Mesodermal cell (in vitro differentiated cells): ENCODE results near the gene TIMM29.

Source experiments
- H3K27ac ChIP-seq: 2 replicates; pipeline ENCODE4 v1.7.0; 2013; ENCODE audit warnings: mild to moderate bottlenecking, low read depth, low read length, moderate library complexity; ENCODE audit not compliant: severe bottlenecking
- H3K36me3 ChIP-seq: 2 replicates; pipeline ENCODE4 v1.7.1; 2013; ENCODE audit warnings: mild to moderate bottlenecking, low read length, moderate library complexity; ENCODE audit not compliant: control insufficient read depth, insufficient read depth
- H3K4me1 ChIP-seq: one replicate; pipeline ENCODE4 v1.7.1; 2013; ENCODE audit warnings: mild to moderate bottlenecking, low read length; ENCODE audit not compliant: insufficient read depth, control insufficient read depth, poor library complexity, severe bottlenecking
- H3K4me3 ChIP-seq: 2 replicates; pipeline ENCODE4 v1.7.0; 2013; ENCODE audit warnings: low read length, control low read depth, mild to moderate bottlenecking; ENCODE audit not compliant: insufficient read depth, poor library complexity, severe bottlenecking; ENCODE audit errors: extremely low read depth
- H3K9me3 ChIP-seq: 2 replicates; pipeline ENCODE4 v1.7.1; 2013; ENCODE audit warnings: mild to moderate bottlenecking, low read length, moderate library complexity; ENCODE audit not compliant: control insufficient read depth
- WGBS, 2 experiments: methylation state at CpG; one replicate each; pipeline ENCODE4 v1.1.5; 2013; ENCODE audit warnings: missing lambda C conversion rate in 2 of 2; ENCODE audit not compliant: insufficient coverage in 2 of 2; 5-methylcytosine and 5-hydroxymethylcytosine counted together

The TIMM29 gene

DNA sequence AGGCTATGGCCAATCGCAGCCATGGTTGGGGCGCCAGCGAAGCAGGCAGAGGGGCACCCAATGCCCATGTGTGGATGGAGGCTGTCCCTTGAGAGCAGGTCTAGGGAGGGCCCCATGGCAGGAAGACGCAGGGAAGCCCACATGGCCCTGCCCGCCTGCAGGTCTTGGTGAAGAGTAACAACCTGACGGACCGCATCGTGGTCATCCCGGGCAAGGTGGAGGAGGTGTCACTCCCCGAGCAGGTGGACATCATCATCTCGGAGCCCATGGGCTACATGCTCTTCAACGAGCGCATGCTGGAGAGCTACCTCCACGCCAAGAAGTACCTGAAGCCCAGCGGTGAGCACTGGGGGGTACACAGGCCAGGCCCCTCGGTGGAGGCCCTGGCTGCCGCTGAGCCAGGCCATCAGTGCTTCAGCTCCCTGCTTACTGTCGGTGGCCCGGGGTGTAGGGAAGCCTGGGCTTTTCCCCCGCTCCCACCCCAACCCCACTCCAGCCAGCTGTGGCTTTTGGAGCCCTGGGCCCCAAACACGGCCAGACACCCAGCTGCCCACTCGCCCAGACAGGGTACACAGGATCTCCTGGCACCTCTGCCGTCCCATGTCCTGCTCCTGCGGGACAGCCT lies 14.8 kb upstream of the TIMM29 start:
- no peak overlapping the region for H3K27ac ChIP-seq
- peaks cover 71% of the 10 kb centered on the region for H3K36me3 ChIP-seq
- WGBS, 2 experiments = 97 to 98% methylated on average over 20 to 22 of the region's 24 CpGs

GRCh38 chr19:10915130-10916091 lies 13.2 kb upstream of the TIMM29 start:
- 92 to 93% methylated on average over 17 of the region's 19 CpGs for WGBS, 2 experiments
- H3K9me3 ChIP-seq = no peaks in the 10 kb centered on the region
- peaks cover 9% of the 10 kb centered on the region for H3K4me1 ChIP-seq
- H3K27ac ChIP-seq = no peak overlapping the region
- peaks cover 73% of the 10 kb centered on the region for H3K36me3 ChIP-seq
- no peak overlapping the region for H3K4me3 ChIP-seq

More for the DNA sequence above, 14.8 kb upstream of the TIMM29 start:
- H3K9me3 ChIP-seq = no peaks in the 10 kb centered on the region
- H3K4me1 ChIP-seq = peaks cover 9% of the 10 kb centered on the region
- no peak overlapping the region for H3K4me3 ChIP-seq

DNA sequence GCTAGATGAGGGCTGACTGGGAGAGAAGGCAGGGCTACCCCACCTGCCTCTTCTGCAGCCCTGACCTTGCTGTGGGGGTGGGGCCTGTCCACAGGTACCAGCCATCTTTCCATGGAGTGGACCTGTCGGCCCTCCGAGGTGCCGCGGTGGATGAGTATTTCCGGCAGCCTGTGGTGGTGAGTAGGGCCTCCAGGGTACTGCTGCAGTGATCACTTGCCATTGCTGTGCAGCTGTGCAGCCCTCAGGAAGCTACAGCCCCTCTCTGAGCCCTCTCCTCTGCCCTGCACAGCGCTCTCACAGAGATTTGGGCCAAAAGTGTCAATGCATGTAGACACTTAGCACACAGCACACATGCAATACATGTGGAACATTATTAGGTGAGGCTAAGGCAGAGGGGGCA lies 12.0 kb upstream of the TIMM29 start:
- 90 to 100% methylated on average over 2 to 5 of the region's 6 CpGs for WGBS, 2 experiments

GRCh38 chr19:10918359-10918758 lies 10.3 kb upstream of the TIMM29 start:
- WGBS, 2 experiments = 90 to 91% methylated on average over 9 to 10 of the region's 11 CpGs
- Histone ChIP-seq H3K4me1 (peaks cover 9% of the 10 kb centered on the region), H3K27ac (no peak overlapping the region), H3K4me3 (no peak overlapping the region), H3K36me3 (peaks cover 69% of the 10 kb centered on the region), H3K9me3 (no peaks in the 10 kb centered on the region)

More for the DNA sequence above, 12.0 kb upstream of the TIMM29 start:
- Histone ChIP-seq H3K9me3 (no peaks in the 10 kb centered on the region), H3K27ac (no peak overlapping the region), H3K4me3 (no peak overlapping the region), H3K36me3 (peaks cover 73% of the 10 kb centered on the region), H3K4me1 (peaks cover 9% of the 10 kb centered on the region)

GRCh38 chr19:10919352-10920287 lies 9.0 kb upstream of the TIMM29 start:
- peaks cover 9% of the 10 kb centered on the region for H3K4me1 ChIP-seq
- H3K36me3 ChIP-seq = peaks cover 73% of the 10 kb centered on the region
- 95% methylated on average over 24 of the region's 26 CpGs for WGBS, 2 experiments
- no peak overlapping the region for H3K27ac ChIP-seq
- H3K9me3 ChIP-seq = no peaks in the 10 kb centered on the region
- H3K4me3 ChIP-seq = no peak overlapping the region

DNA sequence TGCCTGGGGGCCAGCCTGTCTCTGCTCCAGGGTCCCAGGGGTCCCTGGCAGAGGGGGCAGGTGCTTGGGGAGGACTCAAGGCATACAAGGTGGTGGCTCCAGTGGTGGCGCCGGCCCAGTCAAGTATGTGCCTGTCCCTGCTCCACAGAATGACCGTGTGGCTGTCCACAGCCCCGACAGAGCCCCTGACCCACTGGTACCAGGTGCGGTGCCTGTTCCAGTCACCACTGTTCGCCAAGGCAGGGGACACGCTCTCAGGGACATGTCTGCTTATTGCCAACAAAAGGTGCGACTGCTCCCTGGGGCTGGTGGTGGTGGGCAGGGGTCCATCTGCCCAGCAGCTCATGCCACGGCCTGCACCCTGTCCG lies 8.3 kb upstream of the TIMM29 start:
- Histone ChIP-seq H3K36me3 (peaks cover 77% of the 10 kb centered on the region), H3K4me3 (no peak overlapping the region), H3K9me3 (no peaks in the 10 kb centered on the region), H3K4me1 (peaks cover 6% of the 10 kb centered on the region), H3K27ac (no peak overlapping the region)
- 96 to 97% methylated on average over 8 to 10 of the region's 10 CpGs for WGBS, 2 experiments

GRCh38 chr19:10920781-10921180 lies 7.8 kb upstream of the TIMM29 start:
- Histone ChIP-seq H3K9me3 (no peaks in the 10 kb centered on the region), H3K36me3 (peaks cover 80% of the 10 kb centered on the region), H3K4me3 (no peak overlapping the region), H3K27ac (peak overlapping the region; percentile 23), H3K4me1 (peaks cover under 1% of the 10 kb centered on the region)
- WGBS, 2 experiments = 94 to 96% methylated on average over 15 to 16 of the region's 16 CpGs

DNA sequence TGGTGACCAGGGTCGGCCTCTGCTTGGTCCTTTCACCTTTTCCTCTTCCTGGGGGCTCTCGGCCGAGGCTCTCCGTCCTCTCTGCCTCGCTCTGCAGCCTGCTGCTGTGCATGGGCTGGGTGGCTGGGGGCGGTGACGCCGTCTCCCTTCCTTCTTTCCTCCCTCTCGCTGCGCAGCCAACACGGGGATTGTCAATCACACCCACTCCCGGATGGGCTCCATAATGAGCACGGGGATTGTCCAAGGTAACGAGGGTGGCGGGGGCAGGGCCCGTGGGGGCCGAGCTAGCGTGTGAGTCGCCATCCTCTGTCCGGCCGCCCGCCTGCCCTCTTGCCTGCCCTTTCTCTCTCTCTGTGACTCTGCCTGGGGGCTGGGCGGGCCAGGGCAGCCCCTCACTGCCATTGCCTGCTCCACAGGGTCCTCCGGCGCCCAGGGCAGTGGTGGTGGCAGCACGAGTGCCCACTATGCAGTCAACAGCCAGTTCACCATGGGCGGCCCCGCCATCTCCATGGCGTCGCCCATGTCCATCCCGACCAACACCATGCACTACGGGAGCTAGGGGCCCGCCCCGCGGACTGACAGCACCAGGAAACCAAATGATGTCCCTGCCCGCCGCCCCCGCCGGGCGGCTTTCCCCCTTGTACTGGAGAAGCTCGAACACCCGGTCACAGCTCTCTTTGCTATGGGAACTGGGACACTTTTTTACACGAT lies 7.3 kb upstream of the TIMM29 start:
- Histone ChIP-seq H3K9me3 (no peaks in the 10 kb centered on the region), H3K36me3 (peaks cover 77% of the 10 kb centered on the region), H3K27ac (peak overlapping the region; percentile 23), H3K4me1 (no peaks in the 10 kb centered on the region), H3K4me3 (no peak overlapping the region)
- WGBS, 2 experiments = 94 to 96% methylated on average over 42 of the region's 43 CpGs

GRCh38 chr19:10921910-10922637 lies 6.5 kb upstream of the TIMM29 start:
- H3K4me3 ChIP-seq = no peak overlapping the region
- H3K27ac ChIP-seq = no peak overlapping the region
- WGBS, 2 experiments = 91 to 98% methylated on average over 8 to 23 of the region's 33 CpGs
- H3K36me3 ChIP-seq = peaks cover 80% of the 10 kb centered on the region
- no peaks in the 10 kb centered on the region for H3K4me1 ChIP-seq
- no peaks in the 10 kb centered on the region for H3K9me3 ChIP-seq
